ENCODE data around the gene PHLDB3. TPM values are rescaled to one million over a fixed set of nuclear protein-coding genes. Genes with fewer than 3 reads are reported as not detected.

Gene PHLDB3
- total RNA-seq, 1 experiment from 2014 or later, result 6.7 TPM

- Histone ChIP-seq H3K27ac (ENCODE audit: low read length) (no peak overlapping the region), H3K4me3 (ENCODE audit: low read depth in 2 of 2, low read length in 2 of 2) (no peak overlapping the region), H3K4me1 (ENCODE audit: control insufficient read depth, insufficient read depth, low read length) (peaks cover 3% of the 10 kb centered on the region), H3K9me3 (ENCODE audit: control insufficient read depth, insufficient read depth, low read depth, low read length) (no peaks in the 10 kb centered on the region), H3K36me3 (ENCODE audit: control insufficient read depth, insufficient read depth, low read length) (no peaks in the 10 kb centered on the region), H3K27me3 (ENCODE audit: control insufficient read depth, insufficient read depth, low read length) (no peaks in the 10 kb centered on the region)
- CTCF ChIA-PET, result no interaction called here
- in situ Hi-C loops (cut with HindIII; ENCODE audit: low pct_unique_long_range_greater_than_20kb, low sequenced_read_pairs), result no loop called here
- intact Hi-C loops (cut with micrococcal nuclease; ENCODE audit: unreplicated experiment), result no loop called here
- POLR2A ChIA-PET, result no interaction called here
- no peak for TF ChIP-seq TCF7L2 (IDR thresholded peaks at IDR 0.05; ENCODE audit: low read depth, low read length)
- TF ChIP-seq REST (IDR thresholded peaks at IDR 0.05; ENCODE audit: insufficient read depth in 1 of 2, low read depth in 2 of 2, low read length in 1 of 2), result no peak
- TF ChIP-seq SIN3A (IDR thresholded peaks at IDR 0.05; ENCODE audit: borderline replicate concordance, insufficient read depth, low read depth, low read length), result no peak
- DNase-seq (ENCODE audit: low read depth, low spot score) (no peak), ATAC-seq (no peak)
- no TSS peak for BruUV-seq (replicated peaks)
These were observed 62.8 kb downstream of the PHLDB3 start for GRCh38 chr19:43441716-43442115.

GRCh38 chr19:43439709-43440063 is 64.9 kb downstream of the PHLDB3 start:
- BruUV-seq (replicated peaks), result no TSS peak
- H3K9me3 ChIP-seq (ENCODE audit: control insufficient read depth, insufficient read depth, low read depth, low read length), result no peaks in the 10 kb centered on the region
- no peaks in the 10 kb centered on the region for H3K27me3 ChIP-seq (ENCODE audit: control insufficient read depth, insufficient read depth, low read length)
- POLR2A ChIA-PET, result no interaction called here
- no peak for DNase-seq (ENCODE audit: low read depth, low spot score)
- H3K36me3 ChIP-seq (ENCODE audit: control insufficient read depth, insufficient read depth, low read length), result no peaks in the 10 kb centered on the region
- CTCF ChIA-PET, result no interaction called here
- no peak overlapping the region for H3K4me3 ChIP-seq (ENCODE audit: low read depth in 2 of 2, low read length in 2 of 2)
- TF ChIP-seq SIN3A (IDR thresholded peaks at IDR 0.05; ENCODE audit: borderline replicate concordance, insufficient read depth, low read depth, low read length) (no peak), TCF7L2 (IDR thresholded peaks at IDR 0.05; ENCODE audit: low read depth, low read length) (no peak), CTCF (IDR thresholded peaks at IDR 0.05) (no peak), REST (IDR thresholded peaks at IDR 0.05; ENCODE audit: insufficient read depth in 1 of 2, low read depth in 2 of 2, low read length in 1 of 2) (no peak), POLR2AphosphoS5 (IDR thresholded peaks at IDR 0.05; ENCODE audit: low read depth, low read length) (no peak)
- H3K4me1 ChIP-seq (ENCODE audit: control insufficient read depth, insufficient read depth, low read length), result peaks cover 3% of the 10 kb centered on the region
- in situ Hi-C loops (cut with HindIII; ENCODE audit: low pct_unique_long_range_greater_than_20kb, low sequenced_read_pairs), result no loop called here
- ATAC-seq, result no peak
- intact Hi-C loops (cut with micrococcal nuclease; ENCODE audit: unreplicated experiment), result no loop called here
- no peak overlapping the region for H3K27ac ChIP-seq (ENCODE audit: low read length)

All from Panc1 (cell line).